ENCODE data around the gene AHI1.
"Not testable (repeated sequence)": the region's sequence is repeated elsewhere in the genome, so short reads cannot be mapped to it uniquely, and the experiment has no call there.

The AHI1 gene

DNA sequence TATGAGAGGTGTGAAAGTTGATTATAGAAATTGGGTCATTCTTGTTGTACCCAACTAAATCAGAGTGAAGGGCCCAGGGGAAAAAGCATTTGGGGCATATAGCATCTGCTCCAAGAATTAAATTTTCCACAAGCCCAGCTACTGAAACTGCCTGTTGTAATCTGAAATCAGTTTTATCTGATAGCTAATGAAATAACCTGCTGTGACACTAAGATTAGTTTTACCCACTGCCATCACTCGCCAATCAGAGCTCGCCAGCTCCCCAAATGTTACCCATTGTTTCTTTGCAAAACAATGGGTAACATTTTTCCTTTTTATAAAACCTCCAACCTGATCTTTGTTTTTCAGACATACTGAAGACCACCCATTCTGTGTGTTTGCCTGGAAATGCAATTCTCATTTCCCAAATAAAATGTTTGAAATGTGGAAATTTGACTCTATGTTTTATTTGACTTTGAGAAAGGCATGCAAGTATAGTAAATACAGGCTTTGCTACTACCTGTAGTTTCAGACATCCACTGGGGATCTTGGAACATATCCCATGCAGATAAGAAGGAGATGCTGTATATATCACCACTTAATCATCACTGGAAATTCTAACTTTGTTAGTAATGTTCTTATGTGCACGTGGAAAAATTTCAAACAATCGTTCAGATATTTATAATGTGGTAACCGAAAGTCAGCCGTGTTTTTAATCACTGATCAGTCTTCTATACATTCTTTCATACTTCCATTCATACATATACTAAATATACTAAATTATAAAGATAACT, 6.3 kb upstream of the AHI1 start:
- Histone ChIP-seq H3K27me3 (ENCODE audit: control insufficient read depth, insufficient read depth, low read length) (no peaks in the 10 kb centered on the region), H3K36me3 (ENCODE audit: control insufficient read depth, insufficient read depth, low read length) (no peaks in the 10 kb centered on the region), H3K9me3 (ENCODE audit: control insufficient read depth, low read length) (no peaks in the 10 kb centered on the region)

DNA sequence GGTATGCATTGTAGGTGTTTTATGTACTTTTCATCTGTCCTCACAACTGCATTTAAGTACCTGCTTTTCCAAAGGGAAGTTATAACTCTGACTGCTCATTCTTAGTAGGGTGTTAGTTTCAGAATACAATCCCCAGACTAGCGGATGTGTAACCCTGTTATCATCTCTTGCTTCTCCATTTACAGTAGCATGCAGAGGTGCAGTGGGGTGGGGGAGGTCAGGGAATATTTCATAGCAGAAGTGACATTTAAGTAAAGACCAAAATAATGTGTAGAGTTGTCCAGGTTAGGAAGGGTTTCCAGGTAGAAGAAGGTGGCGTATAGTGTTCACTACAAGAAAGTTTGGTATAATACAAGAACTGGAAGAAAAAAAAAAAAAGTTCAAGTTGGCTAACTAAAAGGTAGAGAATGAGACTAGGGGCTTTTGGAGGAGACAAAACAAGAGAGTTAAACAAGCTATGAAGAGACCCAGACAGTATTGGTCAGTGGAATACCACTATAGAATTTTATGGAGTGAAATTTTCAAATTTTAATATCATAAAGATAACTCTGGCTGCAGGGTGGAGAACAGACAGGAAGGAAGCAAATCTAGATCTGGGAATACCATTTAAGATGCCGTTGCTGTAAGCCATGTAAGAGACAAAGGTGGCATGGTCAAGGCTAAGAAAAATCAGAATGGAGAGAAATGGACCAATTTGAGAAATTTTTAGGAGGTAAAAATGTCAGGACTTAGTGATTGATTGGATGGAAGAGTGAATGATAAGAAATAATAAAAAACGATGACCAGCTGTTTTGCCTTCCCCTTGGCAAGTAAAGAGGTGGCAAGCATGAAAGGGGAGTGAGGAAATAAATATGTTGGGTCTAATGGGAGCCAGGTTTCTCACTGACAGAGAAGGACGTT, 2.2 kb upstream of the AHI1 start:
- Histone ChIP-seq H3K9ac (ENCODE audit: low read length) (no peak overlapping the region), H3K4me3 (ENCODE audit: low read length) (no peak overlapping the region), H3K27me3 (ENCODE audit: control insufficient read depth, insufficient read depth, low read length) (no peaks in the 10 kb centered on the region), H3K4me1 (ENCODE audit: control insufficient read depth, insufficient read depth, low read length) (peaks cover 4% of the 10 kb centered on the region), H3K9me3 (ENCODE audit: control insufficient read depth, low read length) (no peaks in the 10 kb centered on the region), H3K36me3 (ENCODE audit: control insufficient read depth, insufficient read depth, low read length) (no peaks in the 10 kb centered on the region)

More for the DNA sequence above, 6.3 kb upstream of the AHI1 start:
- Histone ChIP-seq H3K9ac (ENCODE audit: low read length) (no peak overlapping the region), H3K4me3 (ENCODE audit: low read length) (no peak overlapping the region), H3K4me1 (ENCODE audit: control insufficient read depth, insufficient read depth, low read length) (peaks cover 15% of the 10 kb centered on the region)

DNA sequence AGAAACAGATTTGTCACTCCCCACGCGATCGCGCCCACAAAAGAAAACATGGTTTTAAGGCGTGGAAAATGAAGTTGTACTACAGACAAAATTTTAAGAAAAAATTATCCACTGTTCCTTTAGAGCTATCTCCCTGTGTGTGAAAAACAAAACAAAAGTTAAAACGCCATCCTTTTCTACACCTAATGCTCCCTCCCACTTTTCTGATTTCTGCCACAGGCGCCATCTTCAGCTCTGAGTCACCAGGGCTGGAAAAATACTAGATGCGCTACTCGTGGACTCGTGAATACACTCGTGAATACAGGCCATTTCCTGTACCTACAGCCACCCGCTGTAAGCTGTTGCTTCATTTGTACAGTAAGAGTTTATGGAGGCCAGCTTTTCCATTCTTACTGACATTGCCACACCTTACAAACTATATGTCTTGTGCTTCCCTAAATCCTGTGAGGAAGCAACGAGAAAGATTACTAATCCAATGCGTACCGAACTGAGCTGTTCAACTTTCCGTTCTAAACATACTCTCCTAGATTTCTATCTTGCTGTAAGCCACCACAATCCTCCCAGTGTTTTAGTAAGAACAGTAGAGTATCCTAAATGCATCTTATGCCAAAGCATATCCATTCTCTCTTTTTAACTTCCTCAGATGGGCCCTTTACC, 773 bp upstream of the AHI1 start:
- Histone ChIP-seq H3K9ac (ENCODE audit: low read length) (peak overlapping the region; percentile 96), H3K36me3 (ENCODE audit: control insufficient read depth, insufficient read depth, low read length) (no peaks in the 10 kb centered on the region), H3K4me3 (ENCODE audit: low read length) (peak overlapping the region; percentile 89), H3K9me3 (ENCODE audit: control insufficient read depth, low read length) (no peaks in the 10 kb centered on the region), H3K27me3 (ENCODE audit: control insufficient read depth, insufficient read depth, low read length) (no peaks in the 10 kb centered on the region), H3K4me1 (ENCODE audit: control insufficient read depth, insufficient read depth, low read length) (peaks cover 4% of the 10 kb centered on the region)

DNA sequence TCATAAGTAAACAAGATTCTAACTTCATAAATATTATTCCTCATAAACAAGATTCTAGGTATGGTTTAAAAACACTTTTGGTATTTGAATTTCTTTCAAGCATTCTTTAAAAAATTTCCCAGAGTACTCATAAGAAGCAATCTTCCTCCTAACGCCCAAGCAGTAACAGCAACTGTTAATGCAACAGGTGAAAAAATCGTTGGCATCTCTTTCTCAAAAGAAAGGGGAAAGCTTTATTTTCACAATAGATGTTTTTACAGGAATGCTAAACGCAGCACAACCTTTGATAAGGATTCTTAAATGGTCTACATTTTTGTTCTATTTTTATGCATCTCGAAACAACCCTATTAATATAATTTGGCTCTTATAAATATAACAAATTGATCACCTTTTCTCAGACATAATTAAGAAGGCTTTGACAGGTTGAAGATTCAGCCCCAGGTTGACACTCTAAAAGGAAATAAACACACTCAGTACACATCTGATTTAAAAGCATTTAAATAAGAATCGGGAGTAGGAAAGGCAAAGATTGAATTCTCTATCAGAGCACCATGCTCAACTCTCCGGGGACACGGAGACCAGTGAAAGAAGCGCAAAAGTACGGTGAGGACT, 634 bp downstream of the AHI1 start:
- peak overlapping the region; percentile 89 for H3K4me3 ChIP-seq (ENCODE audit: low read length)
- peaks cover 4% of the 10 kb centered on the region for H3K4me1 ChIP-seq (ENCODE audit: control insufficient read depth, insufficient read depth, low read length)
- H3K27me3 ChIP-seq (ENCODE audit: control insufficient read depth, insufficient read depth, low read length), result no peaks in the 10 kb centered on the region
- H3K36me3 ChIP-seq (ENCODE audit: control insufficient read depth, insufficient read depth, low read length), result no peaks in the 10 kb centered on the region
- peak overlapping the region; percentile 96 for H3K9ac ChIP-seq (ENCODE audit: low read length)
- H3K9me3 ChIP-seq (ENCODE audit: control insufficient read depth, low read length), result no peaks in the 10 kb centered on the region

DNA sequence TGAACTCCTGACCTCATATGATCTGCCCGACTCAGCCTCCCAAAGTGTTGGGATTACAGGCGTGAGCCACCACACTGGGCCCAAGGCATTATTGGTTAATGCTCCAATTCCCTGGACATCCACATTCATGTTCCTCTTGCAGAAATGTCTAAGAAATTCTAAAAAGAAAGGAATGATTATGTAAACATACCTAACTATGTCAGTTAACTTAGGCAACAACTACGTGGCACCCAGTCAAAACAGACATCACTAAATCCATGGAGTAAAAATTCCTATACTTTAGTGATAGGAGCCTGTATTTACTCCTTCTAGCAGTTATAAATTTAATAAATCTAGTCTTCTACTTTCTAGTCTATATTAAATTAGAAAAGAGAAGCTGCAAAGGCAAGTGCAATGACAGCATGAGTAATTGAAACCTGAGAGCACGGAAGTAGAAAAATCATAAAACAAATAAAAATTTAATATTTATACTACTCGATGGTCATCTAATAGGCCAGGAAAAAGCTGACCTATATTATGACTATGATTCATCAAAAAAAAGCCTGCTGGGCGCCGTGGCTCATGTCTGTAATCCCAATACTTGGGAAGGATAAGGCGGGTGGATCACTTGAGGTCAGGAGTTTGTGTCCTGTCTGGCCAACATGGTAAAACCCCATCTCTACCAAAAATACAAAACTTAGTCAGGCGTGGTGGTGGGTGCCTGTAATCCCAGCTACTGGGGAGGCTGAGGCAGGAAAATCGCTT, 4.2 kb downstream of the AHI1 start:
- no peaks in the 10 kb centered on the region for H3K27me3 ChIP-seq (ENCODE audit: control insufficient read depth, insufficient read depth, low read length)
- no peaks in the 10 kb centered on the region for H3K9me3 ChIP-seq (ENCODE audit: control insufficient read depth, low read length)
- H3K36me3 ChIP-seq (ENCODE audit: control insufficient read depth, insufficient read depth, low read length), result no peaks in the 10 kb centered on the region
- H3K4me1 ChIP-seq (ENCODE audit: control insufficient read depth, insufficient read depth, low read length), result no peaks in the 10 kb centered on the region
- H3K4me3 ChIP-seq (ENCODE audit: low read length), result no peak overlapping the region
- no peak overlapping the region for H3K9ac ChIP-seq (ENCODE audit: low read length)

DNA sequence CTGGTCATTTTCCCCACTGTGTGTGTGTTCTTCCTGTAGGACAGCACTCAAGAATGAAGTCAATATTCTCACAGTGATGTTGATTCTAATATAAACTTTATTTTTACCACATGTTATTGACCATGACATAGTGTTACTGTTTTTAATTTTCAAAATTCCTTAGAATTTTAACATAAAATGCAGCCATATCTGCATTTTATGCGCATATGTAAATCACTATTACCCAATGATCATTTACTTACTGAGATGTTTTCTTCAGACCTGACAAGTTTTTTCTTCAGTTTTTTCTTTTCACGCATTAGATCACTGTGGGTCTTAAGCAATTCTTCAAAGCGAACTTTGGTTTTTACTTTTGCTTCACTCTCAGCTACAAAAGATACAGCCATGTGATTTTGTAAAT, 7.2 kb downstream of the AHI1 start:
- Histone ChIP-seq H3K36me3 (ENCODE audit: control insufficient read depth, insufficient read depth, low read length) (no peaks in the 10 kb centered on the region), H3K4me3 (ENCODE audit: low read length) (no peak overlapping the region), H3K9me3 (ENCODE audit: control insufficient read depth, low read length) (no peaks in the 10 kb centered on the region), H3K9ac (ENCODE audit: low read length) (no peak overlapping the region), H3K27me3 (ENCODE audit: control insufficient read depth, insufficient read depth, low read length) (no peaks in the 10 kb centered on the region), H3K4me1 (ENCODE audit: control insufficient read depth, insufficient read depth, low read length) (no peaks in the 10 kb centered on the region)

DNA sequence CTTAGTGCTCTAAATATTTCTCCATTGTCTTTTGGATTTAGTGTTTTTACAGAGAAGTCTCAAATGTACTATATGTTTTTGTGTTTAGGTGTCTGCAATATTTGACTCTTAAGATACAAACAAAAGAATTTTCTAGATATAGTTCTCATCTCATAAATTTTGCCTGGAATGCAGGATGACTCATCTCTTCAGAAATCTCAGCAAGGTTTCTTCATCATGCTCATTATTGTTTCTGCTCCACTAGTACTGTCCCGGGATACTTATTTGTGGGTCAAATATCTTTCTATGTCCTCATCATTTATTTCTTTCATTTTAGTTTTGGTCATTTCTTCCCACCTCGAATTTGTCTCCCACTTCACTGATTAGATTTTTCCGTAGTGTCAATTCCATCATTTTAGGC, 9.5 kb downstream of the AHI1 start:
- H3K36me3 ChIP-seq (ENCODE audit: control insufficient read depth, insufficient read depth, low read length), result no peaks in the 10 kb centered on the region

DNA sequence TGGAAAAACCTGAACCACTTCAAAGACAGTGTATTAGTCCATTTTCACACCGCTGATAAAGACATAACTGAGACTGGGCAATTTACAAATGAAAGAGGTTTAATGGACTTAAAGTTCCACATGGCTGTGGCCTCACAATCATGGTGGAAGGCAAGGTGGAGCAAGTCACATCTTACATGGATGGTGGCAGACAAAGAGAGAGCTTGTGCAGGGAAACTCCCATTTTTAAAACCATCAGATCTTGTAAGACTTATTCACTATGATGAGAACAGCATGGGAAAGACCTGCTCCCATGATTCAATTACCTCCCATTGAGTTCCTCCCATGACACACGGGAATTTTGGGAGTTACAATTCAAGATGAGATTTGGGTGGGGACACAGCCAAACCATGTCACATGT, 13.6 kb downstream of the AHI1 start:
- not testable (repeated sequence) for H3K27me3 ChIP-seq (ENCODE audit: control insufficient read depth, insufficient read depth, low read length); H3K9ac ChIP-seq (ENCODE audit: low read length); H3K36me3 ChIP-seq (ENCODE audit: control insufficient read depth, insufficient read depth, low read length); H3K4me3 ChIP-seq (ENCODE audit: low read length); H3K4me1 ChIP-seq (ENCODE audit: control insufficient read depth, insufficient read depth, low read length); H3K9me3 ChIP-seq (ENCODE audit: control insufficient read depth, low read length)

More for the DNA sequence above, 9.5 kb downstream of the AHI1 start:
- Histone ChIP-seq H3K9ac (ENCODE audit: low read length) (no peak overlapping the region), H3K9me3 (ENCODE audit: control insufficient read depth, low read length) (no peaks in the 10 kb centered on the region), H3K4me1 (ENCODE audit: control insufficient read depth, insufficient read depth, low read length) (no peaks in the 10 kb centered on the region), H3K27me3 (ENCODE audit: control insufficient read depth, insufficient read depth, low read length) (no peaks in the 10 kb centered on the region), H3K4me3 (ENCODE audit: low read length) (no peak overlapping the region)

DNA sequence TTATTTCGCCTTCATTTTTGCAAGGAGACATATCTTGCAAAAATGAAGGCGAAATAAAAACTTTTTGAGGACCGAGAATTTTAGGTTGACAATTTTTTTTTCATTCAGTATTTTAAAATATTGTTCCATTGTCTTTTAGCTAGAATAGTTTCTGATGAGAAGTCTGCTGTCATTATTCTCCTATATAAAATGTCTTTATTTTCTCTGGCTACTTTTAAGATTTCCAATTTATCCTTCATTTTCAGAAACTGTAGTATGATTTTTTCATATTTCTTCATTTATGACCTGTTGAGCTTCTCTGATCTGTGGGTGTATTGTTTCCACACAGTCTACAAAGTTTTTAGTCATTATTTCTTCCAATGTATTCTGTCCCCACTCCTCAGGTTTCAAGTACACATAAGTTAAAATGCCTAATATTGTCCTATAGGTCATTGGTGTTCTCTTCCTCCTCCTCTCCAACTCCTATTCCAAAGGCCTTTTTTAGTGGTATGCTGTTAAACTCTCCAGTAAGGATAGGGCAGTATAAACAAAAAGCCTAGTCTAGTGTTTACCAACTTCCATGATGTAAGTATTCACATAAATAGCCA, 15.7 kb downstream of the AHI1 start:
- no peaks in the 10 kb centered on the region for H3K27me3 ChIP-seq (ENCODE audit: control insufficient read depth, insufficient read depth, low read length)
- H3K9ac ChIP-seq (ENCODE audit: low read length), result no peak overlapping the region
- H3K36me3 ChIP-seq (ENCODE audit: control insufficient read depth, insufficient read depth, low read length), result peaks cover 8% of the 10 kb centered on the region
- H3K4me3 ChIP-seq (ENCODE audit: low read length), result no peak overlapping the region
- peaks cover 4% of the 10 kb centered on the region for H3K9me3 ChIP-seq (ENCODE audit: control insufficient read depth, low read length)
- H3K4me1 ChIP-seq (ENCODE audit: control insufficient read depth, insufficient read depth, low read length), result no peaks in the 10 kb centered on the region

DNA sequence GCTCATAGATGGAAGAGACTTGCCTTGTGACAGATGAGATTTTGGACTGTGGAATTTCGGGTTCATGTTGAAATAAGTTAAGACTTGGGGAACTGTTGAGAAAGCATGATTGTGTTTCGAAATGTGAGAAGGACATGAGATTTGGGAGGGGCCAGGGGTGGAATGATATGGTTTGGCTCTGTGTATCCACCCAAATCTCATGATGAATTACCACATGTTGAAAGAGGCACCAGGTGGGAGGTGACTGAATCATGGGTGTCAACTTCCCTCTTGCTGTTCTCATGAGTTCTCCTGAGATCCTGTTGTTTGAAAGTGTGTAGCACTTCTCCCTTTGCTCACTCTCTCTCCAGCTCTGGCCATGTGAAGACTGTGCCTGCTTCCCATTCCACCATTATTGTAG, 17.9 kb downstream of the AHI1 start:
- Histone ChIP-seq H3K4me1 (ENCODE audit: control insufficient read depth, insufficient read depth, low read length) (no peaks in the 10 kb centered on the region), H3K36me3 (ENCODE audit: control insufficient read depth, insufficient read depth, low read length) (peaks cover 8% of the 10 kb centered on the region), H3K4me3 (ENCODE audit: low read length) (no peak overlapping the region), H3K9me3 (ENCODE audit: control insufficient read depth, low read length) (peaks cover 4% of the 10 kb centered on the region), H3K27me3 (ENCODE audit: control insufficient read depth, insufficient read depth, low read length) (no peaks in the 10 kb centered on the region), H3K9ac (ENCODE audit: low read length) (no peak overlapping the region)

DNA sequence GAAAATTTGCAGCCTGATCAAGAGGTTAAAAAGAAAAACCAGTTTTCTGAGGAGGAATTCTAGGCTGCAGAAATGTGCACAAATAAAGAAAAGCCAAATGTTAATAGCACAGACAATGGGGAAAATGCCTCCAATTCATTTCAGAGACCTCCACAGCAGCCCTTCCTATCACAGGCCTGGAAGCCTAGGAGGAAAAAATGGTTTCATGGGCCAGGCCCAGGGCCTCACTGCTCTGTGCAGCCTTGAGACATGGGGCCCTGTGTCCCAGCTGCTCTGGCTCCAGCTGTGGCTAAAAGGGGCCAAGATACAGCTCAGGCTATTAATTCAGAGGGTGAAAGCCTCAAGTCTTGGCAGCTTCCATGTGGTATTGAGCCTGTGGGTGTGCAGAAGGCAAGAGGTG, 18.9 kb downstream of the AHI1 start:
- Histone ChIP-seq H3K9me3 (ENCODE audit: control insufficient read depth, low read length) (peaks cover 4% of the 10 kb centered on the region), H3K9ac (ENCODE audit: low read length) (no peak overlapping the region), H3K36me3 (ENCODE audit: control insufficient read depth, insufficient read depth, low read length) (peaks cover 8% of the 10 kb centered on the region), H3K4me1 (ENCODE audit: control insufficient read depth, insufficient read depth, low read length) (no peaks in the 10 kb centered on the region), H3K27me3 (ENCODE audit: control insufficient read depth, insufficient read depth, low read length) (no peaks in the 10 kb centered on the region), H3K4me3 (ENCODE audit: low read length) (no peak overlapping the region)
